HCT116 (cell line): ENCODE results near the gene IRS1. TPM values are rescaled to one million over a fixed set of nuclear protein-coding genes. Genes with fewer than 3 reads are reported as not detected.

Experiments
- ATAC-seq: fragments of 200-7000 bp; cut with Tn5 transposase; 2 replicates; pipeline ENCODE4 v1.9.1; 2020; ENCODE audit warnings: mild to moderate bottlenecking, moderate library complexity
- BruUV-seq: library from RNA; stranded (reverse); fragments of 400-500 nt; replicated peaks from 2 replicates; lab custom pipeline; 2021; lab: Mats Ljungman, UMichigan
- CTCF ChIA-PET: fragments of 300-600 bp; sonication (Branson Sonifier 250); formaldehyde crosslinking; loops from one replicate; lab custom pipeline; 2021; ENCODE audit warnings: antibody characterized with exemption; lab: Charles Lee
- POLR2A ChIA-PET: fragments of 300-600, 350-600 bp; sonication (Branson Sonifier 250); formaldehyde crosslinking; loops from one replicate; lab custom pipeline; 2021; ENCODE audit warnings: antibody characterized with exemption; lab: Charles Lee
- RAD21 ChIA-PET, 2 experiments: fragments of 300-600 bp; sonication (Branson Sonifier 250); formaldehyde crosslinking; loops; one replicate each; lab custom pipeline; 2023; ENCODE audit warnings: low total read pairs in 2 of 2; ENCODE audit not compliant: uncharacterized antibody in 2 of 2, unreplicated experiment in 2 of 2, low non-redundant PET in 1 of 2; lab: Charles Lee
- DNase-seq: peaks from one replicate; pipeline ENCODE4 v3.0.0-alpha.2; 2010; ENCODE audit warnings: low read depth, low spot score
- H2AFZ ChIP-seq: fragments of 200-600 bp; shearing (Covaris generic), sonication (generic); 2 replicates; pipeline ENCODE4 v1.6.1; 2017; ENCODE audit warnings: low read depth, mixed run types, mixed read lengths, antibody characterized with exemption, low read length; ENCODE audit not compliant: poor library complexity, severe bottlenecking
- H3K27ac ChIP-seq: 2 replicates; pipeline ENCODE4 v1.5.1; 2012; ENCODE audit warnings: low read depth, low read length
- H3K27me3 ChIP-seq: fragments of 200-600 bp; sonication (generic); 2 replicates; pipeline ENCODE4 v1.6.1; 2016; ENCODE audit warnings: mixed run types, low read length, mixed read lengths; ENCODE audit not compliant: insufficient read depth
- H3K36me3 ChIP-seq, 2 experiments: fragments of 200-500 bp in 1 of 2; fragments of 200-600 bp in 1 of 2; sonication (Bioruptor generic) in 1 of 2; sonication (generic) in 1 of 2; 2 replicates each; pipeline versions ENCODE4 v1.5.1 to v1.6.1; 2014 to 2016; ENCODE audit warnings: low read length in 2 of 2, inconsistent platforms in 1 of 2, mixed read lengths in 1 of 2, mixed run types in 1 of 2; ENCODE audit not compliant: insufficient read depth in 2 of 2, control insufficient read depth in 1 of 2
- H3K4me1 ChIP-seq, 2 experiments: fragments of 200-600 bp in 1 of 2; sonication (generic) in 1 of 2; 2 replicates each; pipeline versions ENCODE4 v1.5.1 to v1.6.1; 2012 to 2017; ENCODE audit warnings: low read length in 2 of 2, inconsistent platforms in 1 of 2, mild to moderate bottlenecking in 1 of 2, mixed read lengths in 1 of 2, mixed run types in 1 of 2, moderate library complexity in 1 of 2; ENCODE audit not compliant: insufficient read depth in 2 of 2, control insufficient read depth in 1 of 2
- H3K4me2 ChIP-seq: fragments of 200-600 bp; sonication (generic); 2 replicates; pipeline ENCODE4 v1.6.1; 2017; ENCODE audit warnings: mixed run types, low read length, mixed read lengths
- H3K4me3 ChIP-seq, 2 experiments: fragments of 200-600 bp in 1 of 2; sonication (generic) in 1 of 2; replicated peaks in 1 of 2; 2 replicates each; pipeline ENCODE4 v1.5.1; 2011 to 2016; ENCODE audit warnings: low read length in 2 of 2, control low read depth in 1 of 2, low read depth in 1 of 2, mild to moderate bottlenecking in 1 of 2, mixed read lengths in 1 of 2, mixed run types in 1 of 2
- H3K79me2 ChIP-seq: fragments of 200-600 bp; sonication (generic); 2 replicates; pipeline ENCODE4 v1.6.1; 2017; ENCODE audit warnings: mild to moderate bottlenecking, mixed run types, low read length, moderate library complexity, mixed read lengths; ENCODE audit not compliant: insufficient read depth
- H3K9ac ChIP-seq: fragments of 200-600 bp; sonication (generic); 2 replicates; pipeline ENCODE4 v1.6.1; 2016; ENCODE audit warnings: low read length, mixed read lengths
- H3K9me2 ChIP-seq: fragments of 200-600 bp; sonication (generic), shearing (Covaris generic); 2 replicates; pipeline ENCODE4 v1.6.1; 2017; ENCODE audit warnings: mixed run types, mild to moderate bottlenecking, moderate library complexity; ENCODE audit not compliant: insufficient read depth
- H3K9me3 ChIP-seq, 2 experiments: fragments of 200-500 bp in 1 of 2; fragments of 200-600 bp in 1 of 2; sonication (Bioruptor generic) in 1 of 2; sonication (generic) in 1 of 2; 2 replicates each; pipeline ENCODE4 v1.6.1; 2014 to 2017; ENCODE audit warnings: low read length in 2 of 2, mixed read lengths in 2 of 2, inconsistent platforms in 1 of 2, low read depth in 1 of 2, mild to moderate bottlenecking in 1 of 2, mixed run types in 1 of 2, moderate library complexity in 1 of 2; ENCODE audit not compliant: control insufficient read depth in 1 of 2, insufficient read depth in 1 of 2
- H4K20me1 ChIP-seq: fragments of 200-600 bp; sonication (generic), shearing (Covaris generic); 2 replicates; pipeline ENCODE4 v1.6.1; 2017; ENCODE audit warnings: mixed run types, mild to moderate bottlenecking, moderate library complexity; ENCODE audit not compliant: insufficient read depth
- ATF3 ChIP-seq: IDR thresholded peaks from 2 replicates; pipeline ENCODE4 v1.6.1; 2012
- CBX3 ChIP-seq: IDR thresholded peaks from 2 replicates; pipeline ENCODE4 v1.6.1; 2012; ENCODE audit warnings: low read depth
- CEBPB ChIP-seq: IDR thresholded peaks from 2 replicates; pipeline ENCODE4 v1.6.1; 2012; ENCODE audit warnings: low read depth
- CTCF ChIP-seq, 3 experiments: fragments of 200-600 bp in 1 of 3; sonication (generic) in 1 of 3; IDR thresholded peaks in 2 of 3; conservative IDR thresholded peaks in 1 of 3; 2 replicates each; pipeline ENCODE4 v1.5.1; 2012 to 2017; ENCODE audit warnings: low read depth in 2 of 3, low read length in 2 of 3, antibody characterized with exemption in 1 of 3, borderline replicate concordance in 1 of 3, control low read depth in 1 of 3, mild to moderate bottlenecking in 1 of 3, mixed read lengths in 1 of 3, mixed run types in 1 of 3, moderate library complexity in 1 of 3; ENCODE audit not compliant: insufficient read depth in 1 of 3
- ELF1 ChIP-seq: IDR thresholded peaks from 2 replicates; pipeline ENCODE4 v1.6.1; 2012; ENCODE audit warnings: low read depth, borderline replicate concordance
- EZH2 ChIP-seq: fragments of 200-600 bp; sonication (generic); IDR thresholded peaks from 2 replicates; pipeline ENCODE4 v1.6.1; 2017; ENCODE audit warnings: antibody characterized with exemption, mixed run types
- EZH2phosphoT487 ChIP-seq: fragments of 200-600 bp; IDR thresholded peaks from 2 replicates; pipeline ENCODE4 v1.6.1; 2018; ENCODE audit warnings: antibody characterized with exemption, borderline replicate concordance
- JUND ChIP-seq: IDR thresholded peaks from 2 replicates; pipeline ENCODE4 v1.6.1; 2012
- POLR2A ChIP-seq: IDR thresholded peaks from 2 replicates; pipeline ENCODE4 v1.7.0; 2011; ENCODE audit warnings: borderline replicate concordance; ENCODE audit not compliant: insufficient read depth, insufficient read length; ENCODE audit errors: extremely low read depth
- POLR2AphosphoS5 ChIP-seq: IDR thresholded peaks from 2 replicates; pipeline ENCODE4 v1.6.1; 2011; ENCODE audit warnings: mild to moderate bottlenecking, low read depth, low read length, moderate library complexity
- REST ChIP-seq: IDR thresholded peaks from 2 replicates; pipeline ENCODE4 v1.6.1; 2012; ENCODE audit warnings: low read depth
- SIN3A ChIP-seq: IDR thresholded peaks from 2 replicates; pipeline ENCODE4 v1.6.1; 2012; ENCODE audit warnings: low read depth
- SP1 ChIP-seq: IDR thresholded peaks from 2 replicates; pipeline ENCODE4 v1.6.1; 2012; ENCODE audit warnings: low read depth
- SRF ChIP-seq: IDR thresholded peaks from 2 replicates; pipeline ENCODE4 v1.6.1; 2012; ENCODE audit warnings: low read depth
- TCF7L2 ChIP-seq: IDR thresholded peaks from 2 replicates; pipeline ENCODE4 v1.7.0; 2011; ENCODE audit warnings: borderline replicate concordance, inconsistent platforms; ENCODE audit not compliant: insufficient read depth, insufficient read length; ENCODE audit errors: extremely low read depth
- YY1 ChIP-seq: IDR thresholded peaks from 2 replicates; pipeline ENCODE4 v1.6.1; 2011; ENCODE audit warnings: low read length, low read depth, moderate library complexity, mild to moderate bottlenecking; ENCODE audit not compliant: insufficient replicate concordance; ENCODE audit errors: extremely low read depth
- ZFX ChIP-seq: fragments of 450-650 bp; IDR thresholded peaks from 2 replicates; pipeline ENCODE4 v1.6.1; 2017
- intact Hi-C: fragments of 100-400 bp; cut with micrococcal nuclease; formaldehyde crosslinking; loops from 2 replicates; pipeline ENCODE4 v1.10.0; 2022
- total RNA-seq: library from RNA; stranded (reverse); gene quantifications from one replicate; pipeline ENCODE4 v1.2.1, GENCODE V29; 2021; ENCODE audit not compliant: unreplicated experiment
- TF ChIP-seq, protein P1 (sequence below): IDR thresholded peaks from 2 replicates; pipeline ENCODE4 v1.6.1; 2011; ENCODE audit warnings: mild to moderate bottlenecking, low read length, moderate library complexity; ENCODE audit not compliant: insufficient replicate concordance; ENCODE audit errors: extremely low read depth
- TF ChIP-seq, protein P2 (sequence below): IDR thresholded peaks from 2 replicates; pipeline ENCODE4 v1.6.1; 2012

Gene IRS1
- total RNA-seq, 1 experiment from 2014 or later, result 88.8 TPM

GRCh38 chr2:226733189-226733858 is 66.3 kb downstream of the IRS1 start:
- 0 out of 2 replicates have a peak overlapping the region, but pooled peaks have one; percentile 0 for H3K9ac ChIP-seq
- no peaks in the 10 kb centered on the region for H3K9me2 ChIP-seq
- no peak overlapping the region for H2AFZ ChIP-seq
- no peaks in the 10 kb centered on the region for H3K27me3 ChIP-seq
- ChIA-PET RAD21 (no interaction called here), POLR2A (no interaction called here), CTCF (no interaction called here)
- H3K79me2 ChIP-seq, result peaks cover 18% of the 10 kb centered on the region
- no peaks in the 10 kb centered on the region for H4K20me1 ChIP-seq
- peaks cover 37 to 60% of the 10 kb centered on the region in 2 experiments for H3K4me1 ChIP-seq
- ATAC-seq (no peak), DNase-seq (no peak)
- peaks cover 0 to 29% of the 10 kb centered on the region in 2 experiments; a peak in 2 of 4 replicates for H3K36me3 ChIP-seq
- 0 out of 2 replicates have a peak overlapping the region, but pooled peaks have one; percentile 2 for H3K4me2 ChIP-seq
- peak overlapping the region; percentile 44 for H3K27ac ChIP-seq
- BruUV-seq, result no TSS peak
- intact Hi-C loops, result no loop called here
- no peak overlapping the region for H3K4me3 ChIP-seq
- no peaks in the 10 kb centered on the region for H3K9me3 ChIP-seq
- TF ChIP-seq EZH2 (no peak), REST (no peak), ELF1 (no peak), CTCF (IDR thresholded peaks at IDR 0.05 in 2 of 3, conservative IDR thresholded peaks at IDR 0.05 in 1 of 3; ENCODE audit: borderline replicate concordance in 1 of 3, insufficient read depth in 1 of 3, low read depth in 2 of 3, low read length in 2 of 3) (no peak), EZH2phosphoT487 (no peak), SRF (no peak), POLR2AphosphoS5 (no peak), ZFX (no peak), SP1 (no peak), ATF3 (no peak), SIN3A (no peak), YY1 (no peak), POLR2A (no peak), JUND (no peak), CBX3 (no peak), CEBPB (no peak), TCF7L2 (no peak)
- TF ChIP-seq, protein P1, sequence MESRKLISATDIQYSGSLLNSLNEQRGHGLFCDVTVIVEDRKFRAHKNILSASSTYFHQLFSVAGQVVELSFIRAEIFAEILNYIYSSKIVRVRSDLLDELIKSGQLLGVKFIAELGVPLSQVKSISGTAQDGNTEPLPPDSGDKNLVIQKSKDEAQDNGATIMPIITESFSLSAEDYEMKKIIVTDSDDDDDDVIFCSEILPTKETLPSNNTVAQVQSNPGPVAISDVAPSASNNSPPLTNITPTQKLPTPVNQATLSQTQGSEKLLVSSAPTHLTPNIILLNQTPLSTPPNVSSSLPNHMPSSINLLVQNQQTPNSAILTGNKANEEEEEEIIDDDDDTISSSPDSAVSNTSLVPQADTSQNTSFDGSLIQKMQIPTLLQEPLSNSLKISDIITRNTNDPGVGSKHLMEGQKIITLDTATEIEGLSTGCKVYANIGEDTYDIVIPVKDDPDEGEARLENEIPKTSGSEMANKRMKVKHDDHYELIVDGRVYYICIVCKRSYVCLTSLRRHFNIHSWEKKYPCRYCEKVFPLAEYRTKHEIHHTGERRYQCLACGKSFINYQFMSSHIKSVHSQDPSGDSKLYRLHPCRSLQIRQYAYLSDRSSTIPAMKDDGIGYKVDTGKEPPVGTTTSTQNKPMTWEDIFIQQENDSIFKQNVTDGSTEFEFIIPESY, result no peak
- TF ChIP-seq, protein P2, sequence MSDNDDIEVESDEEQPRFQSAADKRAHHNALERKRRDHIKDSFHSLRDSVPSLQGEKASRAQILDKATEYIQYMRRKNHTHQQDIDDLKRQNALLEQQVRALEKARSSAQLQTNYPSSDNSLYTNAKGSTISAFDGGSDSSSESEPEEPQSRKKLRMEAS, result no peak
- TF ChIP-seq, all 23 proteins: peak for 0
